ENCODE results near the gene CYP2D6. TPM values are rescaled to one million over a fixed set of nuclear protein-coding genes. Genes with fewer than 3 reads are reported as not detected.

Gene CYP2D6
- total RNA-seq, 4 donors from 2014 or later = 0.62 to 2.0 TPM; not detected in 2

- Histone ChIP-seq H3K36me3 (no peaks in the 10 kb centered on the region), H3K4me3 (peak within 1 kb of the TSS; percentile 72), H3K4me1 (peaks cover 11% of the 10 kb centered on the region in 2 donors), H3K27ac (peak within 1 kb of the TSS; percentile 98 to 99), H3K9me3 (no peaks in the 10 kb centered on the region), H3K27me3 (no peaks in the 10 kb centered on the region)
- peak; percentile 98 to 99 for DNase-seq
- TF ChIP-seq POLR2A (IDR thresholded peaks at IDR 0.05) = peak; percentile 95
- peak in 1 of 4 experiments; percentile 29 for TF ChIP-seq CTCF (IDR thresholded peaks at IDR 0.05)
- intact Hi-C loops (cut with DNase I; ENCODE audit: low total_unique reads) = no loop called here
These were observed 51.0 kb downstream of the CYP2D6 start, which contains the start of gene SMDT1 for GRCh38 chr22:42079319-42080251. Gene SMDT1, plus strand, starts transcription at chr22:42079700. Its CDS starts 69 bp downstream, at chr22:42079769.

GRCh38 chr22:42078469-42079318, 51.9 kb downstream of the CYP2D6 start:
- H3K27ac ChIP-seq = peak overlapping the region; percentile 98 to 99
- DNase-seq = peak in 1 of 2 donors; percentile 43
- no peaks in the 10 kb centered on the region for H3K27me3 ChIP-seq
- no peaks in the 10 kb centered on the region for H3K36me3 ChIP-seq
- peak overlapping the region; percentile 72 for H3K4me3 ChIP-seq
- peaks cover 11 to 14% of the 10 kb centered on the region in 2 donors for H3K4me1 ChIP-seq
- intact Hi-C loops (cut with DNase I; ENCODE audit: low total_unique reads) = no loop called here
- no peak for TF ChIP-seq POLR2A (IDR thresholded peaks at IDR 0.05)
- TF ChIP-seq CTCF (IDR thresholded peaks at IDR 0.05) = no peak
- H3K9me3 ChIP-seq = no peaks in the 10 kb centered on the region

GRCh38 chr22:42077486-42078125, 53.0 kb downstream of the CYP2D6 start:
- no peak for DNase-seq
- Histone ChIP-seq H3K27ac (peak overlapping the region; percentile 98 to 99), H3K36me3 (no peaks in the 10 kb centered on the region), H3K4me1 (peaks cover 11 to 19% of the 10 kb centered on the region in 2 donors), H3K9me3 (no peaks in the 10 kb centered on the region), H3K27me3 (no peaks in the 10 kb centered on the region), H3K4me3 (no peak overlapping the region)
- TF ChIP-seq POLR2A (IDR thresholded peaks at IDR 0.05) = no peak
- no peak for TF ChIP-seq CTCF (IDR thresholded peaks at IDR 0.05)
- intact Hi-C loops (cut with DNase I; ENCODE audit: low total_unique reads) = no loop called here

- H3K9me3 ChIP-seq = no peaks in the 10 kb centered on the region
- H3K27me3 ChIP-seq = no peaks in the 10 kb centered on the region
- TF ChIP-seq CTCF (IDR thresholded peaks at IDR 0.05) (no peak), POLR2A (IDR thresholded peaks at IDR 0.05) (no peak)
- no peaks in the 10 kb centered on the region for H3K36me3 ChIP-seq
- peak overlapping the region in 1 of 2 donors; percentile 98 for H3K27ac ChIP-seq
- no peak for DNase-seq
- intact Hi-C loops (cut with DNase I; ENCODE audit: low total_unique reads) = no loop called here
- H3K4me1 ChIP-seq = peaks cover 11 to 19% of the 10 kb centered on the region in 2 donors
- H3K4me3 ChIP-seq = no peak overlapping the region
These were observed 53.7 kb downstream of the CYP2D6 start for GRCh38 chr22:42076764-42077485.

Other genes with a start within 250 kb of the CYP2D6 start
- gene SHISA8, start 215.7 kb downstream of the CYP2D6 start, total RNA-seq = under 1 TPM in 1 of 4 donors, not detected in 3; 0.30 TPM
- 1 to 10 TPM in 1 of 4 donors, under 1 TPM in 1, not detected in 2; 0.30 to 1.3 TPM for gene TNFRSF13C, start 204.0 kb downstream of the CYP2D6 start, total RNA-seq
- 10 to 100 TPM in 1 of 4 donors, not detected in 3; 12.7 TPM for gene CENPM, start 183.7 kb downstream of the CYP2D6 start, total RNA-seq
- 1 to 10 TPM in 1 of 4 donors, not detected in 3; 1.4 TPM for gene SEPTIN3, start 161.4 kb downstream of the CYP2D6 start, total RNA-seq
- 1 to 10 TPM in 2 of 4 donors, not detected in 2; 3.7 to 6.6 TPM for gene WBP2NL, start 132.0 kb downstream of the CYP2D6 start, total RNA-seq
- 10 to 100 TPM in 3 of 4 donors, 1 to 10 TPM in 1; 9.5 to 44.0 (median 28.8) TPM for gene NAGA, start 60.0 kb downstream of the CYP2D6 start, total RNA-seq
- 10 to 100 TPM; 16.8 to 39.7 (median 18.7) TPM for gene PHETA2, start 56.6 kb downstream of the CYP2D6 start, total RNA-seq
- 10 to 100 TPM in 3 of 4 donors, 1 to 10 TPM in 1; 8.3 to 98.0 (median 33.2) TPM for gene SMDT1, start 51.1 kb downstream of the CYP2D6 start, total RNA-seq
- gene NDUFA6, start 40.0 kb downstream of the CYP2D6 start, total RNA-seq = 100 to 1,000 TPM in 1 of 4 donors, 10 to 100 TPM in 3; 36.5 to 116 (median 46.0) TPM
- 10 to 100 TPM; 14.4 to 51.7 (median 27.3) TPM for gene TCF20, start 139.8 kb upstream of the CYP2D6 start, total RNA-seq

Measured in uterus (tissue), 4 donors.